ENCODE results near the gene COL4A2.

Gene COL4A2

DNA sequence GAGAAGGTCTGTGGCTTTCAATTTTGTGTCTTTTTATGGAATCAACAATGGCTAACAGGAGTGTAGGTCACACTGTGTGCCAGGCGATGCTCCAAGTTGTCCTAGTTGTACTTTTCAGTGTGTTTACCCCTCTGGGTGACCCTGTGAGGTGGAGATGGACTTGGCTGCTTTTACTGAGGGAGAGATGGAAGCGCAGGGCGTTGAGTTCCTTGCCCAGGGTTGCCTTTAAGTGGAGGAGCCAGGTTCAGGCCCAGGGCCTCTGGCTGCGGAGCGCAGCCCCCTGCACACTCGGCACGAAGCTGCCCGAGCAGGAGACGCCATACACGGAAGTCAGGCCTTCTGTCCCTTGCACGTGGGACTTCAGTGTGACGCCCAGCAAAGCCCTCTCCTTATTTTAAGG is 141.6 kb downstream of the COL4A2 start:
- Histone ChIP-seq H3F3A (ENCODE audit: insufficient read depth, low read length) (no peaks in the 10 kb centered on the region), H3K27me3 (replicated peaks; ENCODE audit: insufficient read depth, low read length) (no peaks in the 10 kb centered on the region)
- TF ChIP-seq, protein P1, sequence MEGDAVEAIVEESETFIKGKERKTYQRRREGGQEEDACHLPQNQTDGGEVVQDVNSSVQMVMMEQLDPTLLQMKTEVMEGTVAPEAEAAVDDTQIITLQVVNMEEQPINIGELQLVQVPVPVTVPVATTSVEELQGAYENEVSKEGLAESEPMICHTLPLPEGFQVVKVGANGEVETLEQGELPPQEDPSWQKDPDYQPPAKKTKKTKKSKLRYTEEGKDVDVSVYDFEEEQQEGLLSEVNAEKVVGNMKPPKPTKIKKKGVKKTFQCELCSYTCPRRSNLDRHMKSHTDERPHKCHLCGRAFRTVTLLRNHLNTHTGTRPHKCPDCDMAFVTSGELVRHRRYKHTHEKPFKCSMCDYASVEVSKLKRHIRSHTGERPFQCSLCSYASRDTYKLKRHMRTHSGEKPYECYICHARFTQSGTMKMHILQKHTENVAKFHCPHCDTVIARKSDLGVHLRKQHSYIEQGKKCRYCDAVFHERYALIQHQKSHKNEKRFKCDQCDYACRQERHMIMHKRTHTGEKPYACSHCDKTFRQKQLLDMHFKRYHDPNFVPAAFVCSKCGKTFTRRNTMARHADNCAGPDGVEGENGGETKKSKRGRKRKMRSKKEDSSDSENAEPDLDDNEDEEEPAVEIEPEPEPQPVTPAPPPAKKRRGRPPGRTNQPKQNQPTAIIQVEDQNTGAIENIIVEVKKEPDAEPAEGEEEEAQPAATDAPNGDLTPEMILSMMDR (IDR thresholded peaks at IDR 0.05; ENCODE audit: low read length): no peak
- TF ChIP-seq EZH2 (optimal IDR thresholded peaks at IDR 0.05; ENCODE audit: low read depth, low read length) (no peak), EZH2phosphoT487 (IDR thresholded peaks at IDR 0.05; ENCODE audit: low read length) (no peak)

DNA sequence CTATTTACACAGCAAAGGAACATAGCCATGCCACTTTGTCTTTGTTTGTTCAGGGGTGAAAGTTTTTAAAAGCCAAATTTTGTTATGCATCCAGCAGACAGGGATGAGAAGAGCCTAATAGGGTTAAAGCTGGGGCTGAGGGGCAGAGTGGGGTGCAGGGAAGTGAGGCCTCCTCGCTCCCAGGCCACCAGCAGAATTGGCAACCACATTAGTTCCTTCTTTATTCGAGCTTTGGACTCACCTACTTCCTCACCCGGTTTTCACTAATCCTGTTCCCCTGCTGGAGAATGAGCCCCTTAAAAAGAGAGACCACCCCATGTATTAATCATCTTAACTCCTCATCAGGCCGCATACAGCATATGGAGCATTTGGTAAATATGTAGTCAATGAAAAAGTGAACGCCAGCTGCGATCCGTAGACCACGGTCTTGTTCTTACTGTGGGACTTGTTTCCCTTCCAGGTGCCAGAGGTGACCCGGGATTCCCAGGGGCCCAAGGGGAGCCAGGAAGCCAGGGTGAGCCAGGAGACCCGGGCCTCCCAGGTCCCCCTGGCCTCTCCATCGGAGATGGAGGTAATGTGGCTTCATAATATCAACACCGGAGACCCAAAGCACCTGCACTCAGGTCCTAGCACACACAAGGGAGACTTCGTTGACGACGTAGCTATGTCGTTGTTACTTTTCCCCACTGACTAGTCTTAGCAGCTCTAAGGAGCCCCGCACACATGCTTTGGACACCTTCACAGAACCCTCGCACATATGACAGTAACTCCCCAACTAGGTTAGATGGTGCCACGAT is 142.3 kb downstream of the COL4A2 start:
- no peaks in the 10 kb centered on the region for H3K36me3 ChIP-seq (replicated peaks; ENCODE audit: insufficient read depth, low read length)
- no peak overlapping the region for H3K4me3 ChIP-seq (ENCODE audit: low read length)
- no peak overlapping the region for H2AFZ ChIP-seq (ENCODE audit: low read length)
- H3K27ac ChIP-seq (ENCODE audit: low read length): no peak overlapping the region
- H4K20me1 ChIP-seq (ENCODE audit: insufficient read depth, low read length): no peaks in the 10 kb centered on the region
- H3F3A ChIP-seq (ENCODE audit: insufficient read depth, low read length): no peaks in the 10 kb centered on the region
- no peak for TF ChIP-seq EZH2 (optimal IDR thresholded peaks at IDR 0.05; ENCODE audit: low read depth, low read length)
- H3K27me3 ChIP-seq (replicated peaks; ENCODE audit: insufficient read depth, low read length): no peaks in the 10 kb centered on the region
- no peak overlapping the region for H3K4me2 ChIP-seq (ENCODE audit: low read depth, low read length)
- H3K9me3 ChIP-seq (replicated peaks; ENCODE audit: insufficient read depth, low read length): no peaks in the 10 kb centered on the region
- H3K9me2 ChIP-seq (replicated peaks; ENCODE audit: insufficient read depth, low read length): no peaks in the 10 kb centered on the region
- DNase-seq: no peak
- H3K9ac ChIP-seq (ENCODE audit: low read length): no peak overlapping the region
- no peaks in the 10 kb centered on the region for H3K79me2 ChIP-seq (ENCODE audit: low read length)
- H3K4me1 ChIP-seq (ENCODE audit: low read length): no peaks in the 10 kb centered on the region

More for the DNA sequence above, 141.6 kb downstream of the COL4A2 start:
- Histone ChIP-seq H4K20me1 (ENCODE audit: insufficient read depth, low read length) (no peaks in the 10 kb centered on the region), H3K9me3 (replicated peaks; ENCODE audit: insufficient read depth, low read length) (no peaks in the 10 kb centered on the region), H3K9me2 (replicated peaks; ENCODE audit: insufficient read depth, low read length) (no peaks in the 10 kb centered on the region), H3K4me3 (ENCODE audit: low read length) (no peak overlapping the region), H3K4me1 (ENCODE audit: low read length) (no peaks in the 10 kb centered on the region), H2AFZ (ENCODE audit: low read length) (no peak overlapping the region), H3K4me2 (ENCODE audit: low read depth, low read length) (no peak overlapping the region), H3K36me3 (replicated peaks; ENCODE audit: insufficient read depth, low read length) (no peaks in the 10 kb centered on the region), H3K79me2 (ENCODE audit: low read length) (no peaks in the 10 kb centered on the region), H3K9ac (ENCODE audit: low read length) (no peak overlapping the region), H3K27ac (ENCODE audit: low read length) (no peak overlapping the region)
- no peak for DNase-seq

DNA sequence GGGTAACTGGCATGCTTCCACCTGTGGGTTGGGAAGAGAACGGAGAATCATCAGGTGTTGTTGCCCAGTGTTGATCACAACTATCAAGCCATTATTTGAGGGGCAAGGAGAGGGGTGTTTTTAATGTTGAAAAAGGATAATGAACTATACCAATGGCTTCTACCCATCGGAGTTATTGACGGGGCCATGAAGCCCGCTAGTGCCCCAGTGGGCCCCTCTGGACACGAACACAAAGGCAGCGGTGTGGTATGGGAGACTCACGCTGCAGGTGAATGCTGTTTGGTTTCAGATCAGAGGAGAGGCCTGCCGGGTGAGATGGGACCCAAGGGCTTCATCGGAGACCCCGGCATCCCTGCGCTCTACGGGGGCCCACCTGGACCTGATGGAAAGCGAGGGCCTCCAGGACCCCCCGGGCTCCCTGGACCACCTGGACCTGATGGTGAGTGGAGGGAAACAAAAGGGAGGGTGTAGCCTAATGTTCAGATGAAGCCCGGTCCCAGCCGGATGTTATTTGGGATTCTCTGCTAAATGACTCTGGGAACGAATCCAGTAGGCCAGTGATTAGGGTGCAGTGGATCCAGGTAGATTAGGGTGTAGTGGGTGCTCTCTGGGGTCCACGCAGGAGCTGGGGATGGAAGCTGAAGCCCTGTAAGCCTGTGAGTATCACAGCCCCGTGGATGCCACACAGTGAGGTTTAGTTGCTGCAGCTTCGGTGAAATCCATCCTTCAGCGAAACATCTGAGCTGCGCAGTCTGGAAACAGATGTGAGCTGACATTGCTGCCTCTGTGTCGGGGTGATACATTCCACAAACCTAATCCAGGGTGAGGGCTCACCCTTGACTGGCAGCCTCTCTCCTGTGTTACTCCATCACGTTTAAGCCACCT is 143.2 kb downstream of the COL4A2 start:
- no peaks in the 10 kb centered on the region for H4K20me1 ChIP-seq (ENCODE audit: insufficient read depth, low read length)
- H3K9ac ChIP-seq (ENCODE audit: low read length): no peak overlapping the region
- H3K27me3 ChIP-seq (replicated peaks; ENCODE audit: insufficient read depth, low read length): no peaks in the 10 kb centered on the region
- no peak for DNase-seq
- H3K27ac ChIP-seq (ENCODE audit: low read length): no peak overlapping the region
- TF ChIP-seq, protein P1 (IDR thresholded peaks at IDR 0.05; ENCODE audit: low read length): no peak
- TF ChIP-seq EZH2 (optimal IDR thresholded peaks at IDR 0.05; ENCODE audit: low read depth, low read length) (no peak), EZH2phosphoT487 (IDR thresholded peaks at IDR 0.05; ENCODE audit: low read length) (no peak)
- no peaks in the 10 kb centered on the region for H3K9me3 ChIP-seq (replicated peaks; ENCODE audit: insufficient read depth, low read length)
- no peaks in the 10 kb centered on the region for H3K36me3 ChIP-seq (replicated peaks; ENCODE audit: insufficient read depth, low read length)
- no peaks in the 10 kb centered on the region for H3K9me2 ChIP-seq (replicated peaks; ENCODE audit: insufficient read depth, low read length)
- H3K79me2 ChIP-seq (ENCODE audit: low read length): no peaks in the 10 kb centered on the region
- no peaks in the 10 kb centered on the region for H3K4me1 ChIP-seq (ENCODE audit: low read length)
- H2AFZ ChIP-seq (ENCODE audit: low read length): no peak overlapping the region
- H3F3A ChIP-seq (ENCODE audit: insufficient read depth, low read length): no peaks in the 10 kb centered on the region
- no peak overlapping the region for H3K4me3 ChIP-seq (ENCODE audit: low read length)
- H3K4me2 ChIP-seq (ENCODE audit: low read depth, low read length): no peak overlapping the region

All from MM.1S (cell line).